SU-DHL-6 (cell line): ENCODE measurements around the gene NTM.

Experiments used
- H2AFZ ChIP-seq: fragments of 200-600 bp; sonication (generic); 2 replicates; pipeline ENCODE4 v1.6.1; 2014; ENCODE audit warnings: low read depth, mild to moderate bottlenecking, moderate library complexity, mixed read lengths, antibody characterized with exemption, low read length; ENCODE audit not compliant: severe bottlenecking
- H3F3A ChIP-seq: fragments of 200-600 bp; shearing (Covaris generic); 2 replicates; pipeline ENCODE4 v1.6.0; 2016; ENCODE audit warnings: antibody characterized with exemption, mild to moderate bottlenecking; ENCODE audit not compliant: insufficient read depth
- H3K27ac ChIP-seq: fragments of 200-600 bp; sonication (generic); 2 replicates; pipeline ENCODE4 v1.5.1; 2016; ENCODE audit warnings: low read depth, mild to moderate bottlenecking, low read length, moderate library complexity, mixed read lengths
- H3K27me3 ChIP-seq: fragments of 200-600 bp; sonication (generic), shearing (Covaris generic); 2 replicates; pipeline ENCODE4 v1.6.0; 2014; ENCODE audit warnings: mild to moderate bottlenecking, low read length
- H3K36me3 ChIP-seq: fragments of 200-600 bp; sonication (generic); 2 replicates; pipeline ENCODE4 v1.6.1; 2014; ENCODE audit warnings: mild to moderate bottlenecking, low read length, mixed read lengths
- H3K4me2 ChIP-seq: fragments of 300-600, 200-600 bp; shearing (Covaris generic), sonication (generic); 2 replicates; pipeline ENCODE4 v1.6.0; 2014; ENCODE audit warnings: low read length, low read depth, mild to moderate bottlenecking; ENCODE audit not compliant: poor library complexity, severe bottlenecking
- H3K4me3 ChIP-seq: fragments of 200-600 bp; sonication (generic); 2 replicates; pipeline ENCODE4 v1.5.1; 2014; ENCODE audit warnings: antibody characterized with exemption, low read length, mild to moderate bottlenecking, mixed read lengths; ENCODE audit not compliant: insufficient read depth, poor library complexity, severe bottlenecking
- H3K79me2 ChIP-seq: fragments of 200-600 bp; sonication (generic); 2 replicates; pipeline ENCODE4 v1.6.1; 2014; ENCODE audit warnings: mild to moderate bottlenecking, low read length, moderate library complexity; ENCODE audit not compliant: insufficient read depth
- H3K9ac ChIP-seq: fragments of 200-600 bp; sonication (generic); 2 replicates; pipeline ENCODE4 v1.7.0; 2014; ENCODE audit warnings: mild to moderate bottlenecking, low read length
- H3K9me2 ChIP-seq: fragments of 200-600 bp; sonication (generic); replicated peaks from 2 replicates; pipeline ENCODE4 v1.6.1; 2014; ENCODE audit warnings: low read length; ENCODE audit not compliant: insufficient read depth
- H3K9me3 ChIP-seq: fragments of 200-600 bp; sonication (generic); 2 replicates; pipeline ENCODE4 v1.6.1; 2014; ENCODE audit warnings: low read length, mixed read lengths; ENCODE audit not compliant: insufficient read depth
- H4K20me1 ChIP-seq: fragments of 200-600 bp; sonication (generic); 2 replicates; pipeline ENCODE4 v1.6.1; 2014; ENCODE audit warnings: low read depth, mild to moderate bottlenecking, antibody characterized with exemption, low read length, moderate library complexity, mixed read lengths
- CTCF ChIP-seq: fragments of 200-600 bp; sonication (generic); IDR thresholded peaks from one replicate; pipeline ENCODE4 v1.5.1; 2017; ENCODE audit warnings: antibody characterized with exemption, mild to moderate bottlenecking, low read length, moderate library complexity; ENCODE audit not compliant: insufficient read depth, poor library complexity, severe bottlenecking
- EZH2phosphoT487 ChIP-seq: fragments of 200-600 bp; sonication (generic), shearing (Covaris generic); conservative IDR thresholded peaks from 2 replicates; pipeline ENCODE4 v1.6.1; 2018; ENCODE audit warnings: mild to moderate bottlenecking, antibody characterized with exemption, low read length, moderate library complexity, mixed read lengths

NTM gene

GRCh38 chr11:131598305-131598704 is 227.9 kb downstream of the NTM start:
- no peak overlapping the region for H2AFZ ChIP-seq
- H3K4me3 ChIP-seq: no peak overlapping the region
- no peak overlapping the region for H3K4me2 ChIP-seq
- H4K20me1 ChIP-seq: no peaks in the 10 kb centered on the region
- H3K9me3 ChIP-seq: no peaks in the 10 kb centered on the region
- H3K36me3 ChIP-seq: no peaks in the 10 kb centered on the region
- no peaks in the 10 kb centered on the region for H3K9me2 ChIP-seq
- no peak overlapping the region for H3K27ac ChIP-seq
- H3K79me2 ChIP-seq: no peaks in the 10 kb centered on the region
- TF ChIP-seq CTCF (no peak), EZH2phosphoT487 (no peak)
- H3F3A ChIP-seq: no peaks in the 10 kb centered on the region
- H3K27me3 ChIP-seq: no peaks in the 10 kb centered on the region
- H3K9ac ChIP-seq: no peak overlapping the region

GRCh38 chr11:131599285-131599684 is 228.9 kb downstream of the NTM start:
- Histone ChIP-seq H2AFZ (no peak overlapping the region), H3K4me3 (no peak overlapping the region), H3K27ac (no peak overlapping the region), H3F3A (no peaks in the 10 kb centered on the region), H3K79me2 (no peaks in the 10 kb centered on the region), H3K9me2 (no peaks in the 10 kb centered on the region), H4K20me1 (no peaks in the 10 kb centered on the region), H3K4me2 (no peak overlapping the region), H3K27me3 (no peaks in the 10 kb centered on the region), H3K9me3 (no peaks in the 10 kb centered on the region), H3K9ac (no peak overlapping the region), H3K36me3 (no peaks in the 10 kb centered on the region)
- TF ChIP-seq EZH2phosphoT487 (no peak), CTCF (no peak)

- H3K4me2 ChIP-seq: no peak overlapping the region
- no peak overlapping the region for H2AFZ ChIP-seq
- H3K9me2 ChIP-seq: no peaks in the 10 kb centered on the region
- no peak overlapping the region for H3K27ac ChIP-seq
- H3K9me3 ChIP-seq: no peaks in the 10 kb centered on the region
- no peaks in the 10 kb centered on the region for H3K79me2 ChIP-seq
- H3K27me3 ChIP-seq: no peaks in the 10 kb centered on the region
- H4K20me1 ChIP-seq: no peaks in the 10 kb centered on the region
- no peak overlapping the region for H3K9ac ChIP-seq
- no peaks in the 10 kb centered on the region for H3F3A ChIP-seq
- TF ChIP-seq CTCF (no peak), EZH2phosphoT487 (no peak)
- no peaks in the 10 kb centered on the region for H3K36me3 ChIP-seq
- no peak overlapping the region for H3K4me3 ChIP-seq
Observed at GRCh38 chr11:131600628-131601027, 230.2 kb downstream of the NTM start.

- H3K9me3 ChIP-seq: no peaks in the 10 kb centered on the region
- TF ChIP-seq EZH2phosphoT487 (no peak), CTCF (no peak)
- no peak overlapping the region for H3K9ac ChIP-seq
- H3K9me2 ChIP-seq: no peaks in the 10 kb centered on the region
- H3F3A ChIP-seq: no peaks in the 10 kb centered on the region
- no peak overlapping the region for H3K4me3 ChIP-seq
- H3K4me2 ChIP-seq: no peak overlapping the region
- H3K79me2 ChIP-seq: no peaks in the 10 kb centered on the region
- H3K36me3 ChIP-seq: no peaks in the 10 kb centered on the region
- H2AFZ ChIP-seq: no peak overlapping the region
- H4K20me1 ChIP-seq: no peaks in the 10 kb centered on the region
- H3K27ac ChIP-seq: no peak overlapping the region
- H3K27me3 ChIP-seq: no peaks in the 10 kb centered on the region
Observed at GRCh38 chr11:131601586-131601985, 231.2 kb downstream of the NTM start.
